Keratinocyte (primary cell): ENCODE data around the gene REPS2. TPM values are rescaled to one million over a fixed set of nuclear protein-coding genes. Genes with fewer than 3 reads are reported as not detected.

Experiments used
- DNase-seq: peaks from one replicate; pipeline ENCODE4 v3.0.0-alpha.2; 2011; ENCODE audit warnings: low read depth, missing footprints, low spot score
- FAIRE-seq: peaks from 2 replicates; lab custom pipeline; 2011; peaks lifted over from hg19 to GRCh38; lab: Jason Lieb, UNC
- H2AFZ ChIP-seq: 2 replicates; pipeline ENCODE4 v1.6.0; 2012; ENCODE audit warnings: low read length, control low read depth, inconsistent platforms; ENCODE audit not compliant: control insufficient read depth
- H3K27ac ChIP-seq: 2 replicates; pipeline ENCODE4 v1.5.1; 2011; ENCODE audit warnings: low read length; ENCODE audit not compliant: control insufficient read depth, insufficient read depth
- H3K27me3 ChIP-seq: 3 replicates; pipeline ENCODE4 v1.6.0; 2011; ENCODE audit warnings: low read length; ENCODE audit not compliant: control insufficient read depth, insufficient read depth; ENCODE audit errors: extremely low read depth
- H3K36me3 ChIP-seq, 2 experiments: 2 replicates in 1 of 2; 3 replicates in 1 of 2; pipeline ENCODE4 v1.5.1; 2011; ENCODE audit warnings: low read length in 2 of 2, mild to moderate bottlenecking in 1 of 2; ENCODE audit not compliant: control insufficient read depth in 2 of 2, insufficient read depth in 2 of 2; ENCODE audit errors: extremely low read depth in 1 of 2
- H3K4me1 ChIP-seq: 3 replicates; pipeline ENCODE4 v1.5.1; 2011; ENCODE audit warnings: low read length; ENCODE audit not compliant: control insufficient read depth, insufficient read depth; ENCODE audit errors: extremely low read depth
- H3K4me2 ChIP-seq: 3 replicates; pipeline ENCODE4 v1.6.0; 2011; ENCODE audit warnings: low read depth, low read length; ENCODE audit not compliant: control insufficient read depth, insufficient read depth; ENCODE audit errors: extremely low read depth
- H3K4me3 ChIP-seq, 3 experiments: fragments of 200-600 bp in 1 of 3; sonication (generic) in 1 of 3; 2 replicates in 2 of 3; 3 replicates in 1 of 3; pipeline ENCODE4 v1.5.1; 2011 to 2016; ENCODE audit warnings: low read length in 3 of 3, mild to moderate bottlenecking in 3 of 3, control low read depth in 2 of 3, inconsistent platforms in 1 of 3, low read depth in 1 of 3, mixed read lengths in 1 of 3, mixed run types in 1 of 3, moderate library complexity in 1 of 3; ENCODE audit not compliant: control insufficient read depth in 2 of 3, insufficient read depth in 2 of 3; ENCODE audit errors: extremely low read depth in 1 of 3
- H3K79me2 ChIP-seq: 2 replicates; pipeline ENCODE4 v1.6.0; 2012; ENCODE audit warnings: low read length; ENCODE audit not compliant: control insufficient read depth, insufficient read depth
- H3K9ac ChIP-seq: 3 replicates; pipeline ENCODE4 v1.6.0; 2011; ENCODE audit warnings: low read length; ENCODE audit not compliant: control insufficient read depth, insufficient read depth; ENCODE audit errors: extremely low read depth
- H3K9me1 ChIP-seq: 3 replicates; pipeline ENCODE4 v1.6.0; 2011; ENCODE audit warnings: low read length; ENCODE audit not compliant: control insufficient read depth, insufficient read depth; ENCODE audit errors: extremely low read depth
- H3K9me3 ChIP-seq: 2 replicates; pipeline ENCODE4 v1.5.1; 2012; ENCODE audit warnings: low read depth, low read length; ENCODE audit not compliant: control insufficient read depth
- H4K20me1 ChIP-seq: 3 replicates; pipeline ENCODE4 v1.6.0; 2011; ENCODE audit warnings: low read length; ENCODE audit not compliant: control insufficient read depth, insufficient read depth; ENCODE audit errors: extremely low read depth
- CTCF ChIP-seq, 3 experiments: IDR thresholded peaks in 1 of 3; conservative IDR thresholded peaks in 1 of 3; optimal IDR thresholded peaks in 1 of 3; 2 replicates in 2 of 3; 3 replicates in 1 of 3; pipeline versions ENCODE3 to v1.5.1; 2011; ENCODE audit warnings: low read length in 3 of 3, mild to moderate bottlenecking in 3 of 3, moderate library complexity in 2 of 3, control low read depth in 1 of 3, inconsistent platforms in 1 of 3; ENCODE audit not compliant: insufficient read depth in 2 of 3; ENCODE audit errors: extremely low read depth in 1 of 3
- EZH2 ChIP-seq: IDR thresholded peaks from one replicate; pipeline ENCODE4 v1.6.1; 2012; ENCODE audit warnings: inconsistent platforms, mild to moderate bottlenecking, low read length, moderate library complexity
- dilution Hi-C: fragments of 300-500 bp; cut with MboI; formaldehyde crosslinking; loops from one replicate; pipeline ENCODE4 v1.7.0; 2020; ENCODE audit warnings: low sequenced_read_pairs; ENCODE audit not compliant: extremely low pct_ligation_motif_present
- polyA plus RNA-seq, 5 experiments: library from polyadenylated mRNA; depleted of rRNA in 3 of 5; stranded (reverse) in 3 of 5; stranded (forward) in 1 of 5; unstranded in 1 of 5; fragments of >200 nt; gene quantifications; 1 replicate in 1 of 5; 2 replicates in 3 of 5; 3 replicates in 1 of 5; pipeline versions ENCODE4 v1.2.1 to v1.2.3, GENCODE V29; 2011 to 2012; ENCODE audit warnings: missing spikeins in 2 of 5, low read depth in 1 of 5, low replicate concordance in 1 of 5

REPS2 gene
- polyA plus RNA-seq, 1 donor (not counting 4 experiments of a cell fraction or from before 2014, with no cell fraction given) = 2.4 TPM

DNA sequence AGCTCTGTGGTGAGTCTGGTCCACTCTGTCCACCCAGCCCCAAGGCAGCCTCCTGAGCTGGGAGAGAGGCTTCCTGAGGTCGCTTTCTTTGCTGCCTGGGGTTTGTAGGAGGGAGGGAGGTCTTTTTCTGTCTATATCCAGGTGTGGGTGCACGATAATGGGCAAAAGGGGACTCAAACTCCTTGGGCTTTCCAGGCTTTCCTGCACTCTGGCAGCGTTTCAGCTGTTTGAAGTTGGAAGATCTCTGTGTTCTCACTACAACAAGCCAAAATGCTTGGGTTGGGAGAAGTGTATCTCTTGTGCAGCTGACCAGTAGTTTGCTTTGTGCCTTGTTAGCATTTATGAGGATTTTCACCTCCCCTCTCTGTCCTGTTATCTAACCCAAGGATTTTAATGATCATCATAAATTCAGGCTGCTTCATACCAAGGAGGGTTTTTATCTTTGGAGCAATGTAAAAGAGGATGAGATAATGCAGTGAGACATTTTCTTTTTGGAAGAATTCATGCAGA is 126.3 kb downstream of the REPS2 start:
- H3K4me1 ChIP-seq = peaks cover 29% of the 10 kb centered on the region
- DNase-seq = no peak
- H3K79me2 ChIP-seq = no peaks in the 10 kb centered on the region
- H3K27ac ChIP-seq = no peak overlapping the region
- no peaks in the 10 kb centered on the region for H4K20me1 ChIP-seq
- no peak for TF ChIP-seq EZH2
- no peak for TF ChIP-seq CTCF (optimal IDR thresholded peaks at IDR 0.05 in 1 of 3, IDR thresholded peaks at IDR 0.05 in 1 of 3, conservative IDR thresholded peaks at IDR 0.05 in 1 of 3; ENCODE audit: extremely low read depth in 1 of 3, insufficient read depth in 2 of 3, low read length in 3 of 3)
- dilution Hi-C loops = loop anchor here (25.0 kb wide), 1 partner anchor 235 kb away; no protein-coding TSS in a partner anchor
- H3K4me3 ChIP-seq = no peak overlapping the region
- H3K9me3 ChIP-seq = no peaks in the 10 kb centered on the region
- H3K4me2 ChIP-seq = no peak overlapping the region
- no peak for FAIRE-seq
- no peak overlapping the region for H3K9ac ChIP-seq
- H2AFZ ChIP-seq = no peak overlapping the region
- no peaks in the 10 kb centered on the region for H3K9me1 ChIP-seq
- H3K36me3 ChIP-seq = no peaks in the 10 kb centered on the region
- H3K27me3 ChIP-seq = peaks cover 6% of the 10 kb centered on the region

GRCh38 chrX:17075004-17075403 is 128.5 kb downstream of the REPS2 start:
- Histone ChIP-seq H2AFZ (no peak overlapping the region), H4K20me1 (no peaks in the 10 kb centered on the region), H3K4me3 (no peak overlapping the region), H3K4me2 (peak overlapping the region; percentile 34), H3K9ac (no peak overlapping the region), H3K9me1 (no peaks in the 10 kb centered on the region), H3K4me1 (peaks cover 27% of the 10 kb centered on the region), H3K79me2 (no peaks in the 10 kb centered on the region), H3K9me3 (no peaks in the 10 kb centered on the region), H3K27me3 (peaks cover 8% of the 10 kb centered on the region), H3K27ac (no peak overlapping the region), H3K36me3 (no peaks in the 10 kb centered on the region)
- FAIRE-seq (peak; percentile 13), DNase-seq (no peak)
- dilution Hi-C loops = no loop called here
- TF ChIP-seq CTCF (optimal IDR thresholded peaks at IDR 0.05 in 1 of 3, IDR thresholded peaks at IDR 0.05 in 1 of 3, conservative IDR thresholded peaks at IDR 0.05 in 1 of 3; ENCODE audit: extremely low read depth in 1 of 3, insufficient read depth in 2 of 3, low read length in 3 of 3) (no peak), EZH2 (no peak)
